Ishikawa (cell line): ENCODE measurements around the gene DESI1.

ENCODE experiments used
- CEBPB ChIP-seq: IDR thresholded peaks from 2 replicates; pipeline ENCODE4 v1.6.1; 2012
- CREB1 ChIP-seq: IDR thresholded peaks from 2 replicates; pipeline ENCODE4 v1.6.1; 2012; ENCODE audit warnings: low read depth
- EGR1 ChIP-seq: IDR thresholded peaks from 2 replicates; pipeline ENCODE4 v1.6.1; 2012
- EP300 ChIP-seq: IDR thresholded peaks from 2 replicates; pipeline ENCODE4 v1.6.1; 2012; ENCODE audit warnings: borderline replicate concordance
- FOXM1 ChIP-seq: IDR thresholded peaks from 2 replicates; pipeline ENCODE4 v1.6.1; 2012; ENCODE audit warnings: low read depth, borderline replicate concordance
- MAX ChIP-seq: IDR thresholded peaks from 2 replicates; pipeline ENCODE4 v1.6.1; 2012
- NFIC ChIP-seq: IDR thresholded peaks from 2 replicates; pipeline ENCODE4 v1.6.1; 2012
- RAD21 ChIP-seq: IDR thresholded peaks from 2 replicates; pipeline ENCODE4 v1.6.1; 2012; ENCODE audit warnings: low read depth
- REST ChIP-seq: IDR thresholded peaks from 2 replicates; pipeline ENCODE4 v1.6.1; 2012; ENCODE audit warnings: low read depth, mild to moderate bottlenecking
- TAF1 ChIP-seq: IDR thresholded peaks from 2 replicates; pipeline ENCODE4 v1.6.1; 2012; ENCODE audit warnings: low read depth, mild to moderate bottlenecking
- TCF12 ChIP-seq: IDR thresholded peaks from 2 replicates; pipeline ENCODE4 v1.6.1; 2012; ENCODE audit warnings: low read depth
- TEAD4 ChIP-seq: IDR thresholded peaks from 2 replicates; pipeline ENCODE4 v1.6.1; 2012
- USF1 ChIP-seq: IDR thresholded peaks from 2 replicates; pipeline ENCODE4 v1.6.1; 2012
- YY1 ChIP-seq: IDR thresholded peaks from 2 replicates; pipeline ENCODE4 v1.6.1; 2012; ENCODE audit warnings: low read depth
- ZBTB7A ChIP-seq: IDR thresholded peaks from 2 replicates; pipeline ENCODE4 v1.6.1; 2012; ENCODE audit warnings: low read depth

The DESI1 gene

GRCh38 chr22:41570221-41570620 lies 50.6 kb downstream of the DESI1 start:
- TF ChIP-seq EP300, result no peak
- TF ChIP-seq YY1, result no peak
- TF ChIP-seq TCF12, result no peak

- TF ChIP-seq ZBTB7A (no peak), TCF12 (no peak), EGR1 (no peak), REST (no peak), FOXM1 (no peak), TEAD4 (no peak), MAX (no peak), NFIC (no peak), EP300 (no peak)
These were observed 52.0 kb downstream of the DESI1 start for GRCh38 chr22:41568811-41569210.

- TF ChIP-seq MAX (no peak), TAF1 (no peak), RAD21 (no peak), CEBPB (no peak), TEAD4 (no peak), USF1 (no peak), CREB1 (no peak), NFIC (no peak), YY1 (no peak), TCF12 (no peak), EP300 (no peak)
These were observed 53.4 kb downstream of the DESI1 start for GRCh38 chr22:41567512-41567768.

- no peak for TF ChIP-seq CEBPB
- peak; percentile 38; the same call in 1 of the 2 replicates for TF ChIP-seq NFIC
These were observed 55.3 kb downstream of the DESI1 start for GRCh38 chr22:41565403-41566054.

- TF ChIP-seq TCF12, result no peak
These were observed 56.3 kb downstream of the DESI1 start for GRCh38 chr22:41564563-41564962.

- TF ChIP-seq YY1, result no peak
- no peak for TF ChIP-seq USF1
- TF ChIP-seq FOXM1, result no peak
- TF ChIP-seq TAF1, result no peak
- TF ChIP-seq RAD21, result no peak
- no peak for TF ChIP-seq CREB1
- TF ChIP-seq EP300, result no peak
- TF ChIP-seq REST, result no peak
- TF ChIP-seq ZBTB7A, result no peak
- no peak for TF ChIP-seq MAX
- no peak for TF ChIP-seq TEAD4
These were observed 57.7 kb downstream of the DESI1 start for GRCh38 chr22:41563051-41563711.
